Choroid plexus epithelial cell (primary cell): ENCODE results near the gene NFKB2.

Experiments used
- DNase-seq: peaks from one replicate; pipeline ENCODE4 v3.0.0-alpha.2; 2010; ENCODE audit warnings: low read depth
- H3K4me3 ChIP-seq: 2 replicates; pipeline ENCODE4 v1.5.1; 2011; ENCODE audit warnings: low read depth, mild to moderate bottlenecking, control low read depth, low read length, moderate library complexity
- CTCF ChIP-seq: conservative IDR thresholded peaks from 2 replicates; pipeline ENCODE4 v1.5.1; 2011; ENCODE audit warnings: low read depth, mild to moderate bottlenecking, control low read depth, inconsistent platforms, low read length, moderate library complexity

NFKB2 gene

GRCh38 chr10:102382871-102383270 lies 12.6 kb upstream of the NFKB2 start:
- H3K4me3 ChIP-seq, result no peak overlapping the region
- TF ChIP-seq CTCF, result no peak
- no peak for DNase-seq

- DNase-seq, result peak; percentile 38
- TF ChIP-seq CTCF, result peak; percentile 46
- H3K4me3 ChIP-seq, result no peak overlapping the region
These were observed 11.5 kb upstream of the NFKB2 start for GRCh38 chr10:102384053-102384452.

- TF ChIP-seq CTCF, result no peak
- DNase-seq, result peak; percentile 55
- no peak overlapping the region for H3K4me3 ChIP-seq
These were observed 10.7 kb upstream of the NFKB2 start for GRCh38 chr10:102384606-102385429.

GRCh38 chr10:102389894-102390293 lies 5.6 kb upstream of the NFKB2 start:
- DNase-seq, result no peak
- no peak overlapping the region for H3K4me3 ChIP-seq
- TF ChIP-seq CTCF, result no peak

GRCh38 chr10:102392306-102392705 lies 3.2 kb upstream of the NFKB2 start:
- H3K4me3 ChIP-seq, result no peak overlapping the region
- no peak for DNase-seq
- TF ChIP-seq CTCF, result no peak

- no peak for DNase-seq
- peak overlapping the region; percentile 72 for H3K4me3 ChIP-seq
- TF ChIP-seq CTCF, result peak; percentile 84
These were observed 2.0 kb upstream of the NFKB2 start for GRCh38 chr10:102393411-102394078.
